PC-3 (cell line): ENCODE data around the gene PKP1. TPM values are rescaled to one million over a fixed set of nuclear protein-coding genes. Genes with fewer than 3 reads are reported as not detected.

Experiments
- ATAC-seq: fragments of 200-7000 bp; cut with Tn5 transposase; 2 replicates; pipeline ENCODE4 v1.9.1; 2020; ENCODE audit warnings: mild to moderate bottlenecking, moderate library complexity
- BruUV-seq: library from RNA; stranded (reverse); fragments of 400-500 nt; replicated peaks from 2 replicates; lab custom pipeline; 2021; lab: Mats Ljungman, UMichigan
- CTCF ChIA-PET: fragments of 300-600 bp; sonication (Branson Sonifier 250); formaldehyde crosslinking; loops from one replicate; lab custom pipeline; 2022; ENCODE audit warnings: antibody characterized with exemption; lab: Charles Lee
- POLR2A ChIA-PET: fragments of 300-600 bp; sonication (Branson Sonifier 250); formaldehyde crosslinking; loops from one replicate; lab custom pipeline; 2022; ENCODE audit warnings: antibody characterized with exemption; ENCODE audit not compliant: unreplicated experiment; lab: Charles Lee
- DNase-seq: peaks from one replicate; pipeline ENCODE4 v3.0.0-alpha.2; 2015
- H2AFZ ChIP-seq: fragments of 300-600 bp; sonication (generic); 2 replicates; pipeline ENCODE4 v1.6.0; 2016; ENCODE audit warnings: antibody characterized with exemption, low read length
- H3F3A ChIP-seq: fragments of 300-600 bp; sonication (generic); one replicate; pipeline ENCODE4 v1.6.0; 2017; ENCODE audit warnings: antibody characterized with exemption, low read length, control low read depth, mild to moderate bottlenecking; ENCODE audit not compliant: unreplicated experiment
- H3K27ac ChIP-seq: fragments of 300-600 bp; sonication (generic); 2 replicates; pipeline ENCODE4 v1.5.1; 2016; ENCODE audit warnings: mild to moderate bottlenecking, low read length
- H3K27me3 ChIP-seq: fragments of 300-600 bp; sonication (generic); 2 replicates; pipeline ENCODE4 v1.6.1; 2016; ENCODE audit warnings: low read length, mixed read lengths
- H3K36me3 ChIP-seq: fragments of 300-600 bp; sonication (generic); 2 replicates; pipeline ENCODE4 v1.6.1; 2016; ENCODE audit warnings: low read depth, mixed run types, low read length, mixed read lengths
- H3K4me1 ChIP-seq: fragments of 300-600 bp; sonication (generic); 2 replicates; pipeline ENCODE4 v1.5.1; 2016; ENCODE audit warnings: low read length; ENCODE audit not compliant: insufficient read depth
- H3K4me2 ChIP-seq: fragments of 300-600 bp; sonication (generic); 2 replicates; pipeline ENCODE4 v1.6.0; 2016; ENCODE audit warnings: low read length
- H3K4me3 ChIP-seq: fragments of 300-600 bp; sonication (generic); 2 replicates; pipeline ENCODE4 v1.5.1; 2016; ENCODE audit warnings: mild to moderate bottlenecking, low read length, mixed read lengths
- H3K79me2 ChIP-seq: fragments of 300-600 bp; sonication (generic); 2 replicates; pipeline ENCODE4 v1.6.1; 2017; ENCODE audit warnings: low read length, mixed read lengths
- H3K9ac ChIP-seq: fragments of 300-600 bp; sonication (generic); 2 replicates; pipeline ENCODE4 v1.6.0; 2016; ENCODE audit warnings: mild to moderate bottlenecking, low read length
- H3K9me2 ChIP-seq: fragments of 300-600 bp; sonication (generic); replicated peaks from 2 replicates; pipeline ENCODE4 v1.6.1; 2016; ENCODE audit warnings: mixed run types, low read length, mixed read lengths
- H3K9me3 ChIP-seq: fragments of 300-600 bp; sonication (generic); 2 replicates; pipeline ENCODE4 v1.6.1; 2016; ENCODE audit warnings: low read length, mixed read lengths
- H4K20me1 ChIP-seq: fragments of 300-600 bp; sonication (generic); 2 replicates; pipeline ENCODE4 v1.6.1; 2016; ENCODE audit warnings: low read length, mixed read lengths
- EZH2 ChIP-seq: fragments of 300-600 bp; sonication (generic); IDR thresholded peaks from one replicate; pipeline ENCODE4 v1.6.1; 2017; ENCODE audit warnings: antibody characterized with exemption, mild to moderate bottlenecking, low read length; ENCODE audit not compliant: unreplicated experiment
- EZH2phosphoT487 ChIP-seq: fragments of 300-600 bp; sonication (generic); IDR thresholded peaks from 2 replicates; pipeline ENCODE4 v1.6.1; 2018; ENCODE audit warnings: mild to moderate bottlenecking, antibody characterized with exemption, low read length, borderline replicate concordance
- intact Hi-C: fragments of 100-400 bp; cut with micrococcal nuclease; formaldehyde crosslinking; loops from 2 replicates; pipeline ENCODE4 v1.9.0; 2023
- total RNA-seq: library from RNA; depleted of rRNA; stranded (reverse); fragments of >200 nt; gene quantifications from 2 replicates; pipeline ENCODE4 v1.2.3, GENCODE V29; 2014
- TF ChIP-seq, protein P1 (sequence below): fragments of 300-600 bp; sonication (generic); conservative IDR thresholded peaks from 2 replicates; pipeline ENCODE4 v1.5.1; 2017; ENCODE audit warnings: antibody characterized with exemption, low read depth, mild to moderate bottlenecking, low read length

PKP1 gene
- total RNA-seq, 1 experiment from 2014 or later = 211 TPM

GRCh38 chr1:201346987-201347386, 63.7 kb downstream of the PKP1 start:
- Histone ChIP-seq H3K9ac (no peak overlapping the region), H3K27me3 (no peaks in the 10 kb centered on the region), H3F3A (no peaks in the 10 kb centered on the region), H3K9me2 (0 out of 2 replicates have a peak, but pooled peaks cover 3% of the 10 kb centered on the region), H3K4me2 (peak overlapping the region; percentile 58), H4K20me1 (no peaks in the 10 kb centered on the region), H3K9me3 (peaks cover 6% of the 10 kb centered on the region), H3K36me3 (0 out of 2 replicates have a peak, but pooled peaks cover under 1% of the 10 kb centered on the region), H3K27ac (no peak overlapping the region; the same call in 1 of the 2 replicates), H3K4me1 (peaks cover 22% of the 10 kb centered on the region), H3K79me2 (no peaks in the 10 kb centered on the region), H2AFZ (peak overlapping the region; percentile 60), H3K4me3 (no peak overlapping the region; the same call in 1 of the 2 replicates)
- TF ChIP-seq, protein P1, sequence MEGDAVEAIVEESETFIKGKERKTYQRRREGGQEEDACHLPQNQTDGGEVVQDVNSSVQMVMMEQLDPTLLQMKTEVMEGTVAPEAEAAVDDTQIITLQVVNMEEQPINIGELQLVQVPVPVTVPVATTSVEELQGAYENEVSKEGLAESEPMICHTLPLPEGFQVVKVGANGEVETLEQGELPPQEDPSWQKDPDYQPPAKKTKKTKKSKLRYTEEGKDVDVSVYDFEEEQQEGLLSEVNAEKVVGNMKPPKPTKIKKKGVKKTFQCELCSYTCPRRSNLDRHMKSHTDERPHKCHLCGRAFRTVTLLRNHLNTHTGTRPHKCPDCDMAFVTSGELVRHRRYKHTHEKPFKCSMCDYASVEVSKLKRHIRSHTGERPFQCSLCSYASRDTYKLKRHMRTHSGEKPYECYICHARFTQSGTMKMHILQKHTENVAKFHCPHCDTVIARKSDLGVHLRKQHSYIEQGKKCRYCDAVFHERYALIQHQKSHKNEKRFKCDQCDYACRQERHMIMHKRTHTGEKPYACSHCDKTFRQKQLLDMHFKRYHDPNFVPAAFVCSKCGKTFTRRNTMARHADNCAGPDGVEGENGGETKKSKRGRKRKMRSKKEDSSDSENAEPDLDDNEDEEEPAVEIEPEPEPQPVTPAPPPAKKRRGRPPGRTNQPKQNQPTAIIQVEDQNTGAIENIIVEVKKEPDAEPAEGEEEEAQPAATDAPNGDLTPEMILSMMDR = no peak
- TF ChIP-seq EZH2 (no peak), EZH2phosphoT487 (no peak)
- CTCF ChIA-PET = interaction anchor here (0.5 to 3.8 kb wide), 26 partner anchors 11 to 251 kb away, joined by 3 to 14 read pairs (median 6); partner anchors contain the start of gene PKP1
- POLR2A ChIA-PET = interaction anchor here (0.6 to 0.8 kb wide), 4 partner anchors 36 to 48 kb away, joined by 4 to 19 read pairs (median 8); no protein-coding TSS in a partner anchor
- DNase-seq (no peak), ATAC-seq (no peak)
- no TSS peak for BruUV-seq
- intact Hi-C loops = loop anchor here (1.0 to 5.0 kb wide), 6 partner anchors 38 to 220 kb away; partner anchors contain the start of genes ASCL5 and PKP1

DNA sequence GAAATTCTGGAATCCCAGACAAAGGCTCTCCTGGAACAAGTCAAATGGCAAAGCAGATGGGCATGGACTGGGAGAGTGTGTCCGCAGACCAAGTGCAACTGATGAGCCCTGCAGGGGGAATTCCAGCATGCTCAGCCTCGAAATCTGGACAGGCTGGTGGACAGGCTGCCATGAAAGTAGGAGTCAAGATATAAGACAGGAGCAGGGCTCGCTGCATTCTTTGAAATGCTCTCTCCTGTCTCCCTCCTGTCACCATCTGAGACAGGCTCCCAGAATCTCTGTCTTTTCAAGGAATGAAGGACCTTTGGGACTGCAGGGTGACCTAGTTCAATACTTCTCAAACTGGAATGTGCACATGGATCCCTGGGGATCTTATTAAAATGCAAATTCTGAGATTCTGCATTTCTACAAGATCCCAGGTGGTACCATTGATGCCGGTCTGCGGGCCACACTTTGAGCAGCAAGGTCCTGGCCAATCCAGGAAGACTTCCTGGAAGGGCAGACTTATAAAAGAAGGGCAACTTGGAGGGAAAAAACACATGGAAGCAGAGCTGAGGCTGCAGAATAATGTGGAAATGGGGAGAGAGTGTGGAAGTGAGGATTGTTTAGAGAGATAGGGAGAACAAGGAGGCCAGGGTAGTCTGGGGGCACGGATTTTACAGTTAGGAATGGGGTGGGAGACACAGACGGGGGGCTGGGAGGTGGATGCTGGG, 64.3 kb downstream of the PKP1 start:
- no peak overlapping the region for H3K9ac ChIP-seq
- no peaks in the 10 kb centered on the region for H3K9me3 ChIP-seq
- H4K20me1 ChIP-seq = no peaks in the 10 kb centered on the region
- no peaks in the 10 kb centered on the region for H3K79me2 ChIP-seq
- H2AFZ ChIP-seq = no peak overlapping the region
- no peaks in the 10 kb centered on the region for H3F3A ChIP-seq
- POLR2A ChIA-PET = interaction anchor here (0.6 to 0.8 kb wide), 3 partner anchors 38 to 47 kb away, joined by 4 to 19 read pairs (median 6); no protein-coding TSS in a partner anchor
- BruUV-seq = no TSS peak
- TF ChIP-seq EZH2 = no peak
- TF ChIP-seq, protein P1 = no peak
- TF ChIP-seq EZH2phosphoT487 = no peak
- peaks cover 22% of the 10 kb centered on the region for H3K4me1 ChIP-seq
- ATAC-seq (no peak), DNase-seq (no peak)
- CTCF ChIA-PET = interaction anchor here (0.5 to 3.8 kb wide), 33 partner anchors 11 to 353 kb away, joined by 3 to 14 read pairs (median 4); partner anchors contain the start of gene PKP1
- intact Hi-C loops = loop anchor here (2.0 to 5.0 kb wide), 2 partner anchors 61 to 220 kb away; partner anchors contain the start of gene ASCL5
- H3K36me3 ChIP-seq = no peaks in the 10 kb centered on the region
- no peak overlapping the region for H3K27ac ChIP-seq
- no peak overlapping the region for H3K4me2 ChIP-seq
- H3K4me3 ChIP-seq = no peak overlapping the region
- H3K27me3 ChIP-seq = no peaks in the 10 kb centered on the region
- H3K9me2 ChIP-seq = no peaks in the 10 kb centered on the region
